Omental fat pad (tissue), 4 donors: ENCODE measurements around the gene TTC36. TPM values are rescaled to one million over a fixed set of nuclear protein-coding genes. Genes with fewer than 3 reads are reported as not detected.

Experiments
- ATAC-seq: fragments of 150-250 bp; one replicate; pipeline ENCODE4 v1.9.1; 2016; ENCODE audit warnings: mild to moderate bottlenecking, moderate library complexity; ENCODE audit not compliant: low FRiP score
- DNase-seq: peaks from one replicate; pipeline ENCODE4 v3.0.0-alpha.2; 2019; ENCODE audit warnings: low spot score
- CTCF ChIP-seq, 3 donors: fragments of 450-650 bp; IDR thresholded peaks; one replicate each; pipeline ENCODE4 v1.5.1; 2016 to 2017; ENCODE audit warnings: antibody characterized with exemption in 3 of 3, mild to moderate bottlenecking in 3 of 3, moderate library complexity in 2 of 3
- total RNA-seq, 4 donors: library from RNA; depleted of rRNA; stranded (reverse); fragments of >200 nt; gene quantifications; one replicate each; pipeline ENCODE4 v1.1.0, GENCODE V29; 2016

The TTC36 gene
- total RNA-seq, 4 donors from 2014 or later: 0.84 to 21.1 (median 2.6) TPM

GRCh38 chr11:118537409-118537980 lies 10.2 kb downstream of the TTC36 start:
- no peak for ATAC-seq
- no peak for DNase-seq
- no peak for TF ChIP-seq CTCF (IDR thresholded peaks at IDR 0.05)

GRCh38 chr11:118544010-118544646 lies 16.9 kb downstream of the TTC36 start:
- no peak for DNase-seq
- no peak for ATAC-seq
- no peak for TF ChIP-seq CTCF (IDR thresholded peaks at IDR 0.05)

GRCh38 chr11:118544647-118545010 lies 17.4 kb downstream of the TTC36 start:
- DNase-seq: no peak
- no peak for ATAC-seq
- no peak for TF ChIP-seq CTCF (IDR thresholded peaks at IDR 0.05)

- no peak for ATAC-seq
- DNase-seq: no peak
- no peak for TF ChIP-seq CTCF (IDR thresholded peaks at IDR 0.05)
Measured at GRCh38 chr11:118545533-118545932, 18.3 kb downstream of the TTC36 start.

GRCh38 chr11:118547132-118547531 lies 19.9 kb downstream of the TTC36 start:
- DNase-seq (no peak), ATAC-seq (no peak)
- no peak for TF ChIP-seq CTCF (IDR thresholded peaks at IDR 0.05)

GRCh38 chr11:118552341-118552740 lies 25.1 kb downstream of the TTC36 start:
- ATAC-seq: no peak
- DNase-seq: no peak
- TF ChIP-seq CTCF (IDR thresholded peaks at IDR 0.05): no peak

GRCh38 chr11:118560806-118561205 lies 33.5 kb downstream of the TTC36 start:
- ATAC-seq (no peak), DNase-seq (no peak)
- TF ChIP-seq CTCF (IDR thresholded peaks at IDR 0.05): no peak
